ENCODE measurements around the gene THBS1.

Gene THBS1

DNA sequence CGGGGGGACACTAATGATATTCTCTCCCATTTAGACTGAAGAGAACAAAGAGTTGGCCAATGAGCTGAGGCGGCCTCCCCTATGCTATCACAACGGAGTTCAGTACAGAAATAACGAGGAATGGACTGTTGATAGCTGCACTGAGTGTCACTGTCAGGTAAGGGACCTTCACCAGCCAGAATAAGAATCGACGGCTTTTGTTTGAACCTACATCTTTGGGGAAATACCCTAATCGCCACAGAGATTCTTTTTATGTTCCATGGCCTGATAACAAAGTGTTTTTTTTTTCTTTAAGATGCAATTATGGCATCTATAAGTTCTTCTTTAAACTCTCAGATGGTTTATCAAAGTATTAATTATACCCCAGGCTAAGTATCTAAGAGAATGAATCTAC lies 3.4 kb downstream of the THBS1 start:
- no peak for DNase-seq (ENCODE audit: low read depth)
- TF ChIP-seq, protein P1, sequence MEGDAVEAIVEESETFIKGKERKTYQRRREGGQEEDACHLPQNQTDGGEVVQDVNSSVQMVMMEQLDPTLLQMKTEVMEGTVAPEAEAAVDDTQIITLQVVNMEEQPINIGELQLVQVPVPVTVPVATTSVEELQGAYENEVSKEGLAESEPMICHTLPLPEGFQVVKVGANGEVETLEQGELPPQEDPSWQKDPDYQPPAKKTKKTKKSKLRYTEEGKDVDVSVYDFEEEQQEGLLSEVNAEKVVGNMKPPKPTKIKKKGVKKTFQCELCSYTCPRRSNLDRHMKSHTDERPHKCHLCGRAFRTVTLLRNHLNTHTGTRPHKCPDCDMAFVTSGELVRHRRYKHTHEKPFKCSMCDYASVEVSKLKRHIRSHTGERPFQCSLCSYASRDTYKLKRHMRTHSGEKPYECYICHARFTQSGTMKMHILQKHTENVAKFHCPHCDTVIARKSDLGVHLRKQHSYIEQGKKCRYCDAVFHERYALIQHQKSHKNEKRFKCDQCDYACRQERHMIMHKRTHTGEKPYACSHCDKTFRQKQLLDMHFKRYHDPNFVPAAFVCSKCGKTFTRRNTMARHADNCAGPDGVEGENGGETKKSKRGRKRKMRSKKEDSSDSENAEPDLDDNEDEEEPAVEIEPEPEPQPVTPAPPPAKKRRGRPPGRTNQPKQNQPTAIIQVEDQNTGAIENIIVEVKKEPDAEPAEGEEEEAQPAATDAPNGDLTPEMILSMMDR (IDR thresholded peaks at IDR 0.05; ENCODE audit: low read length, missing control alignments) = no peak
- H3K4me3 ChIP-seq (replicated peaks; ENCODE audit: low read depth, low read length) = peak overlapping the region; percentile 91

- TF ChIP-seq, protein P1 (IDR thresholded peaks at IDR 0.05; ENCODE audit: low read length, missing control alignments) = no peak
- peak; percentile 58 for DNase-seq (ENCODE audit: low read depth)
- H3K4me3 ChIP-seq (replicated peaks; ENCODE audit: low read depth, low read length) = peak overlapping the region; percentile 91
Measured at GRCh38 chr15:39584662-39585388, 3.9 kb downstream of the THBS1 start.

GRCh38 chr15:39585389-39585841 lies 4.5 kb downstream of the THBS1 start:
- peak; percentile 70 for DNase-seq (ENCODE audit: low read depth)
- peak overlapping the region; percentile 91 for H3K4me3 ChIP-seq (replicated peaks; ENCODE audit: low read depth, low read length)
- TF ChIP-seq, protein P1 (IDR thresholded peaks at IDR 0.05; ENCODE audit: low read length, missing control alignments) = no peak

DNA sequence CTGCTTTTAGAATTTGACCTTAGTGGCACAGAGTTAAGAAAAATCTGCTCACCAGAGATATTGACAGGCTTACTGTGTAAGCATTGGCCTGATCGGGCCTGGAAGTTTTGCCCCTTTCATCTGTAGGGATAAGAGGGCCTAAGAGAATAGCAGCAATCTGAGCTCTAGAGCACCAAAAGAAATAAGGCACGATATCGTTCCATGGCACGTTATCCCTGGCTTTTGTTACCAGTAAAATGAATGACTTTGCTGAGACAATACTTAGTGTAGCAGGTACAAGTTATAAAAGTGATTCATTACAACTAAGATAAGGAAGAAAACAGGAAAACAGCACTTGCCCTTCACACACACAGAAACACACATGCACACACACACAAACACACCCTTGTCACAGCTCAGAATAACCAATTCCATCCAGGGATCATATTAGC lies 5.0 kb downstream of the THBS1 start:
- TF ChIP-seq, protein P1 (IDR thresholded peaks at IDR 0.05; ENCODE audit: low read length, missing control alignments) = no peak
- peak overlapping the region; percentile 4 for H3K4me3 ChIP-seq (replicated peaks; ENCODE audit: low read depth, low read length)
- DNase-seq (ENCODE audit: low read depth) = no peak

DNA sequence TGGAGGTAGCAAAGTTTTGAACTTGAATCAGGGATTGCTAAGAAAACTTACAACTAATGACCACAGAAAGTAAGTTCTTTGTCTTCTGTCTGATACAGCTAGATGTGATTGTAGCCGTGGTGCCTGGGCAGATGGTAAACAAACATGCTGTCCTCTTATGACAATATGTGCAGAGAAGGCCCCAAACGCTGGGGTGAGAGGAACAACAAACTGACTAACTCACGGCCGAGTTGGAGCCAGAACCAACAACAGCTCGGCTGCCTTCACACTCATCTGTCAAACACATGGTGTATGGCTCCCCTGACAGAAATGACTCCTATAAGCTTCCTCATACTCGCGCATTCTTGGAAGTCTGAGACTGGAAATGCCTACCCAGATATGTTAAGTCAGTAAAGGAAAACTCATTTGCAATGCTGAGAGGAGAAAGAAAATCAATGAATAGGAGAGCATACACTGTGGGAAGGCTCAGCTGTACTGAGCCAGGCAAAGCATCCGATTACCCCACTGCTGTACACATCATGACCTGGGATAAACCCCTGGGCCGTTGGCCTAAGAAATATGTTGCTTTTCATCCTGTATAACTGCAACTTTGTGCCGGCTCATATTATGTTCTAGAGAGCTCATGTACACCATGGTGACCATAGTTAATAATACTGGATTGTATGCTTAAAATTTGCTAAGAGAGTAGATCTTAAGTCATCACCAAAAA lies 5.7 kb downstream of the THBS1 start:
- TF ChIP-seq, protein P1 (IDR thresholded peaks at IDR 0.05; ENCODE audit: low read length, missing control alignments) = no peak
- peak; percentile 79 for DNase-seq (ENCODE audit: low read depth)
- no peak overlapping the region for H3K4me3 ChIP-seq (replicated peaks; ENCODE audit: low read depth, low read length)

GRCh38 chr15:39587096-39587721 lies 6.3 kb downstream of the THBS1 start:
- TF ChIP-seq, protein P1 (IDR thresholded peaks at IDR 0.05; ENCODE audit: low read length, missing control alignments) = no peak
- no peak overlapping the region for H3K4me3 ChIP-seq (replicated peaks; ENCODE audit: low read depth, low read length)
- DNase-seq (ENCODE audit: low read depth) = no peak

All from fibroblast of pulmonary artery (primary cell).